HK-2 (cell line): Measurements from ENCODE around the gene TXNDC2.
"Not testable (repeated sequence)": the region's sequence is repeated elsewhere in the genome, so short reads cannot be mapped to it uniquely, and the experiment has no call there.

ENCODE experiments used
- DNase-seq: peaks from one replicate; pipeline ENCODE4 v3.0.0-alpha.2; 2018; ENCODE audit not compliant: unreplicated experiment

Gene TXNDC2

GRCh38 chr18:9885170-9886004, at the start of gene TXNDC2:
TXNDC2 (plus strand) TSS chr18:9885973; CDS start chr18:9886681, 708 bp downstream.
- DNase-seq, result no peak

GRCh38 chr18:9838144-9838877, 47.5 kb upstream of the TXNDC2 start:
- DNase-seq, result no peak

- no peak for DNase-seq
These were observed 46.6 kb upstream of the TXNDC2 start for GRCh38 chr18:9839211-9839610.

- no peak for DNase-seq
These were observed 45.9 kb upstream of the TXNDC2 start for GRCh38 chr18:9839853-9840252.

- no peak for DNase-seq
These were observed 44.0 kb upstream of the TXNDC2 start for GRCh38 chr18:9841752-9842151.

GRCh38 chr18:9842448-9842847, 43.3 kb upstream of the TXNDC2 start:
- no peak for DNase-seq

- no peak for DNase-seq
These were observed 40.5 kb upstream of the TXNDC2 start for GRCh38 chr18:9845256-9845655.

- no peak for DNase-seq
These were observed 39.4 kb upstream of the TXNDC2 start for GRCh38 chr18:9846162-9846925.

- DNase-seq, result no peak
These were observed 37.4 kb upstream of the TXNDC2 start for GRCh38 chr18:9848170-9848879.

GRCh38 chr18:9849407-9850283, 36.1 kb upstream of the TXNDC2 start:
- no peak for DNase-seq

GRCh38 chr18:9850309-9850708, 35.5 kb upstream of the TXNDC2 start:
- DNase-seq, result no peak

- no peak for DNase-seq
These were observed 34.3 kb upstream of the TXNDC2 start for GRCh38 chr18:9851511-9851910.

- no peak for DNase-seq
These were observed 33.3 kb upstream of the TXNDC2 start for GRCh38 chr18:9852266-9853081.

GRCh38 chr18:9854801-9855676, 30.7 kb upstream of the TXNDC2 start:
- no peak for DNase-seq

- no peak for DNase-seq
These were observed 30.1 kb upstream of the TXNDC2 start for GRCh38 chr18:9855681-9856080.

- DNase-seq, result no peak
These were observed 29.7 kb upstream of the TXNDC2 start for GRCh38 chr18:9856092-9856491.

GRCh38 chr18:9857479-9857998, 28.2 kb upstream of the TXNDC2 start:
- DNase-seq, result not testable (repeated sequence)

GRCh38 chr18:9858642-9859041, 27.1 kb upstream of the TXNDC2 start:
- no peak for DNase-seq

GRCh38 chr18:9859232-9859631, 26.5 kb upstream of the TXNDC2 start:
- no peak for DNase-seq
